ENCODE measurements around the gene MMP23B. TPM values are rescaled to one million over a fixed set of nuclear protein-coding genes. Genes with fewer than 3 reads are reported as not detected.
"Not testable (repeated sequence)": the region's sequence is repeated elsewhere in the genome, so short reads cannot be mapped to it uniquely, and the experiment has no call there.

The MMP23B gene
- total and polyA plus RNA-seq, 5 donors: 15.8 to 22.4 (median 19.8) TPM

GRCh38 chr1:1664318-1664717, 32.3 kb downstream of the MMP23B start:
- H3K4me3 ChIP-seq (ENCODE audit: low read length); H3K27ac ChIP-seq (ENCODE audit: low read length); H3K27me3 ChIP-seq (ENCODE audit: control insufficient read depth, insufficient read depth); H3K9me3 ChIP-seq (ENCODE audit: control insufficient read depth, low read length); H3K4me1 ChIP-seq (ENCODE audit: control insufficient read depth, insufficient read depth, low read length); intact Hi-C loops (cut with DNase I): not testable (repeated sequence)
- peak in 1 of 2 donors; percentile 17 for ATAC-seq
- 84% methylated on average over 6 of the region's 11 CpGs for WGBS
- peak in 2 of 3 donors; percentile 4 to 7 for DNase-seq

DNA sequence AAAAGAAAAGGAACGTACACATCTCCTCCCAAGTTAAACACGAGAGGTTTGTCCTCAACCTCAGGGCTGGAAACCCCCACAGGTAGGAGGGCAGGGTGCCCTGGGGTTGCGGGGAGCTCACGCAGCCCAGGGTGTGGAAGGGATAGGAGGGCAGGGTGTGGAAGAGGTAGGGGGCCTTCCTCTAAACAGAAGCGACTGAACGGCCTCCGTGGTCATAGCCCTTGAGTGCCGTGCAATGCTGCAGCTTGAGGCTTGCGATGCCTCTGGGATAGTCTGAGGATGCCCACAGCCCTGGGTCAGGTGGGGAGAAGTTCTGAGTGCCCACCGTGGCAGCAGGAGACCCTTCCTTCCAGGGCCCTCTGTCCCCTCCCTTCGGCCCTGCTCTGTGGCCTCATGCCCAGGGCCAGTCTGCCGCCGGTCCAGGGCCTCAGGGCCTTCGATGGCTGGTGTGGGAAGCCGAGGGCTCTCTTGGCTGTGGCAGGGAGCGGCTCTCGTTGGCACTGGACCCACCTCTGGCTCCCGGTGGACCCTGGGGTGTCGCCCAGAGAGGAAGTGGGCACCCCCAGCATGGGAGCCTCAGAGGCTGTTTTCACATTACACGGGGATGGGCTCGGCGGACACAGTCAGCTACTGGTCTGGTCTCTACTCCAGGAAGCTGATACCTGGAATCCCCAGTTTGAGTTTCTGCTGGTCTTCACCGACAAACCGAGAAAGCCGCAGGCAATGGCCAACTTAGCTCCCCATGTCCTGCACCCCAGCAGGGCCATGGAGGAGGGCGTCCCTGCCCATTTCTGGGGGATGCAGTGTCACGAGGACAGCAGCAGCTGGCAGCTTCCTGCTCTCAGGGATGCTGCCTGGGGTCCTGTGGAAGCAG, 33.2 kb downstream of the MMP23B start:
- Histone ChIP-seq H3K4me3 (ENCODE audit: low read length) (no peak overlapping the region), H3K27me3 (ENCODE audit: control insufficient read depth, insufficient read depth) (no peaks in the 10 kb centered on the region), H3K27ac (ENCODE audit: low read length) (no peak overlapping the region), H3K4me1 (ENCODE audit: control insufficient read depth, insufficient read depth, low read length) (no peaks in the 10 kb centered on the region), H3K9me3 (ENCODE audit: control insufficient read depth, low read length) (no peaks in the 10 kb centered on the region)
- intact Hi-C loops (cut with DNase I): no loop called here
- peak in 2 of 3 donors; percentile 8 to 60 for DNase-seq
- ATAC-seq: peak in 1 of 2 donors; percentile 28
- WGBS: 88% methylated on average over 27 of the region's 27 CpGs

GRCh38 chr1:1665815-1666251, 33.9 kb downstream of the MMP23B start:
- intact Hi-C loops (cut with DNase I): no loop called here
- peak; percentile 20 to 73 (median 66) for DNase-seq
- Histone ChIP-seq H3K9me3 (ENCODE audit: control insufficient read depth, low read length) (no peaks in the 10 kb centered on the region), H3K27ac (ENCODE audit: low read length) (no peak overlapping the region), H3K4me3 (ENCODE audit: low read length) (no peak overlapping the region), H3K4me1 (ENCODE audit: control insufficient read depth, insufficient read depth, low read length) (no peaks in the 10 kb centered on the region), H3K27me3 (ENCODE audit: control insufficient read depth, insufficient read depth) (no peaks in the 10 kb centered on the region)
- peak in 1 of 2 donors; percentile 13 for ATAC-seq
- 84% methylated on average over 25 of the region's 25 CpGs for WGBS

DNA sequence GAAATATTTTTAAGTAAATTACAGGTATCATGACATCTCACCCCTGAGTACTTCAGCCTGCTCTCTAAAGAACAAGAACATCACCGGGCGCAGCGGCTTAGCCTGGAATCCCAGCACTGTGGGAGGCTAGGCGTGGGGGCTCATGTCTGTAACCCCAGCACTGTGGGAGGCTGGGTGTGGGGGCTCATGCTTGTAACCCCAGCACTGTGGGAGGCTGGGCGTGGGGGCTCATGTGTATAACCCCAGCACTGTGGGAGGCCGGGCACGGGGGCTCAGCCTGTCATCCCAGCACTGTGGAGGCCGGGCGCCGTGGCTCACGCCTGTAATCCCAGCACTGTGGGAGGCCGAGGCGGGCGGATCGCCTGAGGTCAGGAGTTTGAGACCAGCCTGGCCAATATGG, 34.6 kb downstream of the MMP23B start:
- Histone ChIP-seq H3K27ac (ENCODE audit: low read length) (no peak overlapping the region), H3K27me3 (ENCODE audit: control insufficient read depth, insufficient read depth) (no peaks in the 10 kb centered on the region), H3K9me3 (ENCODE audit: control insufficient read depth, low read length) (no peaks in the 10 kb centered on the region), H3K4me3 (ENCODE audit: low read length) (no peak overlapping the region), H3K4me1 (ENCODE audit: control insufficient read depth, insufficient read depth, low read length) (no peaks in the 10 kb centered on the region)
- intact Hi-C loops (cut with DNase I): no loop called here
- peak in 2 of 3 donors; percentile 13 to 33 for DNase-seq
- peak in 1 of 2 donors; percentile 34 for ATAC-seq
- 97% methylated on average over 15 of the region's 15 CpGs for WGBS

DNA sequence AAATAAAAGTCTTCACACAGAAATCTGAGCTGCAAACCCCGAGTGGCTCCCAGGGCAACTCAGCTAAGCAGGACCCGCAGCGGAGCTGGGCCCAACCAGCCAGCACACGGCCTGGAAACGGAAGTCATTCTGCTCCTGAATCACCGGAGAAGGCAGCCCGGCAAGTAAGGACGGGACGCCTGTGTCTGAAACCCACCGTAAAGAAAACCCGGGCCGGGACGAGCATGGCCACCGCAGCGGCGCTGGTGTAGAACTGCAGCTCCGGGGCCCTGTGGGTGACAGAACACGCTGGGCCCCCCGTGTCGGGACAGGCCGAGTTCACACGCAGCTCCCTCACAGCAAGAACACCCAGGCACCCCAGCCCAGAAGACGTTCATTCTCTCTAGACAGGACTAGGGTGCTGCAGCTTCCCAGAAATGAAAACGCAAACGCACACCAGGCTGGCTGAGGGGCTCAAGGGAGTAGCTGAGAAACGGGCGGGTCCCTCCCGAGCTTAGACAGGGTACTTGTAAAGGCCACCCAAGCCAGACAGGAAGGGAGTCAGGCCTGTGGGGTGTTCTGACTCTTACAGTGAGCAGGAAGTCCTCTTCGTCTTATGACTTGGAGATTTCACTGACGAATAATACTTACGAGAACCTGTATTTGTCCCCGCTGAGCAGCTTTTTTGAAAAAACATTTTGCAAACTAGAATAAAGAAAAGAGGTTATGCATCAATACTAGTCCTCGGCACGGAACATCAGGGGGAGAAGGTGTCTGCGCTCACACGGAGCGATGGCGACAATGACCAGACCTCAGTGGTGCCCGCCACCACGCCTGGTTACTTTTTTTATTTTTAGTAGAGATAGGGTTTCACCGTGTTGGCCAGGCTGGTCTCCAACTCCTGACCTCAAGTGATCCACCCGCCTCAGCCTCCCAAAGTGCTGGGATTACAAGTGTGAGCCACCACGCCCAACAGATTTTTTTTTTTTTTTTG, 37.8 kb downstream of the MMP23B start:
- Histone ChIP-seq H3K9me3 (ENCODE audit: control insufficient read depth, low read length) (no peaks in the 10 kb centered on the region), H3K4me3 (ENCODE audit: low read length) (no peak overlapping the region), H3K27ac (ENCODE audit: low read length) (peak overlapping the region; percentile 61), H3K27me3 (ENCODE audit: control insufficient read depth, insufficient read depth) (no peaks in the 10 kb centered on the region), H3K4me1 (ENCODE audit: control insufficient read depth, insufficient read depth, low read length) (no peaks in the 10 kb centered on the region)
- WGBS: 78% methylated on average over 43 of the region's 43 CpGs
- DNase-seq: peak in 2 of 3 donors; percentile 8 to 44
- intact Hi-C loops (cut with DNase I): no loop called here
- peak in 1 of 2 donors; percentile 49 for ATAC-seq

- intact Hi-C loops (cut with DNase I): no loop called here
- Histone ChIP-seq H3K4me3 (ENCODE audit: low read length) (no peak overlapping the region), H3K4me1 (ENCODE audit: control insufficient read depth, insufficient read depth, low read length) (no peaks in the 10 kb centered on the region), H3K27me3 (ENCODE audit: control insufficient read depth, insufficient read depth) (no peaks in the 10 kb centered on the region), H3K9me3 (ENCODE audit: control insufficient read depth, low read length) (no peaks in the 10 kb centered on the region), H3K27ac (ENCODE audit: low read length) (no peak overlapping the region)
- ATAC-seq (no peak), DNase-seq (peak in 2 of 3 donors; percentile 8 to 32)
- WGBS: 83% methylated on average over 24 of the region's 24 CpGs
Measured at GRCh38 chr1:1670866-1671265, 38.9 kb downstream of the MMP23B start.

DNA sequence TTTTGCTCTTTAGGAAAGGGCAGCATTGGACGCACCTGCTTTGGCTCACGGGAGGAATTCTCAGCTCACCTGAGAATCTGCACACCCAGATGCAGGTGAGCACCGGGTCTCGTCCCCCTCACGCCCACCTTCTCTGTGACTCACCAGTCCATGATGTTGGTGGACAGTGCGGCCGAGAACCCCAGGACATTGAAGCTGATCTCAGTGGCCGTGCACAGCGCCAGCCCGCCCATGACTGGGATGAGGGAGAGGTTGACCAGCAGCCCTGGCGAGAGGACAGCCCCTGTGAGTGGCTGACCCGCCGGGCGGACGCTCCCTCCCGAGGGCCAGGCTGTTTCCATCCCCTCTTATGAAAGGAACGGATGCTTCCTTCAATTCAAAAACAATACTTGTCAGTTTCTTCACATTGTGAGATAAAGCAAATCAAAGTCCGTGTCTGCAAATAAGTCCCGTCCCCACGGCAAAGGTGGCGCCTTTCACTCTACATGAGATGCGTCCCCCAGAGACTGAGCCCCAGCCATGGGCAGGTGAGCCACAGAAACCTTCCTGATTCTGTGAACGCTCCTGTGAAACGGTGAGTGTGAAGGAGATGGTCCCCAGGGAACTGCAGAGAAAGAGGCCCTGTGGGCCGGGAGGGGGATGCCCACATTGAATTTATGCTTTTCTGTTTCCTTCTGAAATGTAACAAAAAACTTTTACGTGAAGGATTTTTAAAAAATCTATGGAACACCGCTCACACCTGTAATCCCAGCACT, 39.6 kb downstream of the MMP23B start:
- intact Hi-C loops (cut with DNase I): no loop called here
- H3K4me1 ChIP-seq (ENCODE audit: control insufficient read depth, insufficient read depth, low read length): no peaks in the 10 kb centered on the region
- 81% methylated on average over 27 of the region's 27 CpGs for WGBS
- no peaks in the 10 kb centered on the region for H3K27me3 ChIP-seq (ENCODE audit: control insufficient read depth, insufficient read depth)
- H3K9me3 ChIP-seq (ENCODE audit: control insufficient read depth, low read length): no peaks in the 10 kb centered on the region
- ATAC-seq (no peak), DNase-seq (peak in 2 of 3 donors; percentile 6 to 48)
- no peak overlapping the region for H3K4me3 ChIP-seq (ENCODE audit: low read length)
- H3K27ac ChIP-seq (ENCODE audit: low read length): no peak overlapping the region

DNA sequence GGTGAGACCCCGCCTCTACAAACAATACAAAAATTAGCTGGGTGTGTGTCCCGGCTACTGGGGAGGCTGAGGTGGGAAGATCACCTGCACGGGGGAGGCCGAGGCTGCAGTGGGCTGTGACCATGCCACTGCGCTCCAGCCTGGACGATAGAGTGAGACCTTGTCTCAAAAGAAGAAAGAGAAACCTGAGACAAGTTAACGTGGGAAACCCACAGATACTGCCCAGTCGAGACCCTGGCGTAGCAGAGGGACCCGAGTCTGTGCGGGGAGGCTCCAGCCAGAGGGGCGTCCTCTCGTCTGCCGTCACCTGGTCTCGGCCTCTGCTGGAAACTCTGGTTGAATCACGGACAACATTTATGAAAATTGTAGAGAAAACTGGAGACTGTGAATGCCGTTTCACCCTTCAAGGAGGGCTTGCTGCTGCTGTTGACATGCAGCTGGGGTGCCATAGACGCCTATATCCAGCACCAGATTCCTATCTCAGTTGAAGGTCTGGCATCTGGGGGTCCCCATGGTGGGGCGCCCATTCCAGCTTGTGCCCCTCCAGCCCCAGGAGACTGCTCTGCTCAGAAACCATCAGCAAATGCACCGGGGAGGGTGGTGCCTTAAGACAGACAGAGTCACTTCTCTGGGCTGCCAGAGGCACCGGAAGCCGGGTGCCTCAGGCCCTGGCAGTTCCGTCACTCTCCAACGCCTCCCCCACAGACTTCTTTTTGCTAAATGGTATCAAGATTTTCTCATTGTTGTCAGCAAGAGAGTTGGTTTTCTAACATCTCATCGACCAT, 40.4 kb downstream of the MMP23B start:
- no peaks in the 10 kb centered on the region for H3K9me3 ChIP-seq (ENCODE audit: control insufficient read depth, low read length)
- 94% methylated on average over 25 of the region's 25 CpGs for WGBS
- no peak overlapping the region for H3K27ac ChIP-seq (ENCODE audit: low read length)
- H3K4me1 ChIP-seq (ENCODE audit: control insufficient read depth, insufficient read depth, low read length): no peaks in the 10 kb centered on the region
- H3K27me3 ChIP-seq (ENCODE audit: control insufficient read depth, insufficient read depth): no peaks in the 10 kb centered on the region
- ATAC-seq (no peak), DNase-seq (peak in 2 of 3 donors; percentile 7 to 23)
- intact Hi-C loops (cut with DNase I): no loop called here
- no peak overlapping the region for H3K4me3 ChIP-seq (ENCODE audit: low read length)

GRCh38 chr1:1674806-1675205, 42.8 kb downstream of the MMP23B start:
- H3K4me1 ChIP-seq (ENCODE audit: control insufficient read depth, insufficient read depth, low read length); ATAC-seq; H3K4me3 ChIP-seq (ENCODE audit: low read length); H3K27me3 ChIP-seq (ENCODE audit: control insufficient read depth, insufficient read depth); H3K9me3 ChIP-seq (ENCODE audit: control insufficient read depth, low read length); intact Hi-C loops (cut with DNase I); H3K27ac ChIP-seq (ENCODE audit: low read length): not testable (repeated sequence)
- WGBS: 87% methylated on average over 19 of the region's 21 CpGs
- DNase-seq: peak in 1 of 3 donors; percentile 48

- H3K4me3 ChIP-seq (ENCODE audit: low read length); H3K27ac ChIP-seq (ENCODE audit: low read length); H3K27me3 ChIP-seq (ENCODE audit: control insufficient read depth, insufficient read depth); intact Hi-C loops (cut with DNase I); H3K4me1 ChIP-seq (ENCODE audit: control insufficient read depth, insufficient read depth, low read length); H3K9me3 ChIP-seq (ENCODE audit: control insufficient read depth, low read length); ATAC-seq: not testable (repeated sequence)
- WGBS: 94% methylated on average over 15 of the region's 18 CpGs
- peak in 1 of 3 donors; percentile 16 for DNase-seq
Measured at GRCh38 chr1:1675218-1675617, 43.2 kb downstream of the MMP23B start.

Measured in right cardiac atrium (tissue), 5 donors.